Peyer's patch (tissue), 4 donors: Measurements from ENCODE around the gene SEMA4A. TPM values are rescaled to one million over a fixed set of nuclear protein-coding genes. Genes with fewer than 3 reads are reported as not detected.
A peak's percentile ranks its signal among the peaks of the same experiment; 100 is the strongest.
"Not testable (repeated sequence)": the region's sequence is repeated elsewhere in the genome, so short reads cannot be mapped to it uniquely, and the experiment has no call there.

Experiments
- DNase-seq, 3 donors: peaks; one replicate each; pipeline ENCODE4 v3.0.0-alpha.2; 2017 to 2019
- H3K27ac ChIP-seq, 4 donors: fragments of 200-600 bp; sonication (generic); one replicate each; pipeline ENCODE4 v1.5.1; 2016 to 2019
- H3K27me3 ChIP-seq, 2 donors: fragments of 200-600 bp; sonication (generic); one replicate each; pipeline ENCODE4 v1.5.1; 2019
- H3K36me3 ChIP-seq, 3 donors: fragments of 200-600 bp; sonication (generic); one replicate each; pipeline ENCODE4 v1.5.1; 2016 to 2019
- H3K4me1 ChIP-seq, 4 donors: fragments of 200-600 bp; sonication (generic); one replicate each; pipeline ENCODE4 v1.5.1; 2016 to 2019
- H3K4me3 ChIP-seq, 4 donors: fragments of 200-600 bp; sonication (generic); 1 replicate in 3 of 4; 2 replicates in 1 of 4; pipeline ENCODE4 v1.5.1; 2016 to 2019; ENCODE audit warnings: mild to moderate bottlenecking in 1 of 4
- H3K9me3 ChIP-seq, 4 donors: fragments of 200-600 bp; sonication (generic); one replicate each; pipeline ENCODE4 v1.5.1; 2016 to 2019; ENCODE audit warnings: mild to moderate bottlenecking in 1 of 4
- CTCF ChIP-seq, 6 experiments: fragments of 450-650 bp in 4 of 6; fragments of 200-600 bp in 2 of 6; sonication (generic) in 1 of 6; IDR thresholded peaks; one replicate each; pipeline ENCODE4 v1.5.1; 2017 to 2019; ENCODE audit warnings: antibody characterized with exemption in 6 of 6, mild to moderate bottlenecking in 3 of 6, moderate library complexity in 1 of 6
- POLR2A ChIP-seq, 2 donors: fragments of 450-650 bp; IDR thresholded peaks; one replicate each; pipeline ENCODE4 v1.5.1; 2017; ENCODE audit warnings: antibody characterized with exemption in 2 of 2, mild to moderate bottlenecking in 2 of 2, moderate library complexity in 2 of 2
- total RNA-seq, 4 donors: library from RNA; depleted of rRNA; stranded (reverse); fragments of >200 nt; gene quantifications; one replicate each; pipeline ENCODE4 v1.1.0, GENCODE V29; 2016

The SEMA4A gene
- total RNA-seq, 4 donors from 2014 or later, result 1.5 to 19.0 (median 3.2) TPM

- Histone ChIP-seq H3K27me3 (no peaks in the 10 kb centered on the region), H3K4me3 (peak overlapping the region in 2 of 4 donors; percentile 39 to 49), H3K4me1 (peaks cover 7 to 96% (median 41%) of the 10 kb centered on the region in 4 donors), H3K27ac (peak overlapping the region; percentile 73 to 97 (median 93)), H3K36me3 (no peaks in the 10 kb centered on the region), H3K9me3 (no peaks in the 10 kb centered on the region)
- DNase-seq, result peak in 2 of 3 donors; percentile 74 to 81
- peak in 1 of 2 donors; percentile 39 for TF ChIP-seq POLR2A (IDR thresholded peaks at IDR 0.05)
- peak in 1 of 6 experiments; percentile 23 for TF ChIP-seq CTCF (IDR thresholded peaks at IDR 0.05)
These were observed 30.6 kb upstream of the SEMA4A start for GRCh38 chr1:156122519-156123355.

GRCh38 chr1:156123356-156124196 lies 29.8 kb upstream of the SEMA4A start:
- H3K9me3 ChIP-seq, result no peaks in the 10 kb centered on the region
- peak; percentile 53 to 96 (median 94) for DNase-seq
- H3K4me1 ChIP-seq, result peaks cover 7 to 99% (median 48%) of the 10 kb centered on the region in 4 donors
- TF ChIP-seq POLR2A (IDR thresholded peaks at IDR 0.05) (peak; percentile 3 to 57), CTCF (IDR thresholded peaks at IDR 0.05) (peak in 3 of 6 experiments; percentile 1 to 20 (median 16))
- H3K27ac ChIP-seq, result peak overlapping the region; percentile 73 to 97 (median 93)
- no peaks in the 10 kb centered on the region for H3K27me3 ChIP-seq
- H3K4me3 ChIP-seq, result peak overlapping the region in 2 of 4 donors; percentile 39 to 49
- H3K36me3 ChIP-seq, result no peaks in the 10 kb centered on the region

- no peaks in the 10 kb centered on the region for H3K36me3 ChIP-seq
- H3K4me1 ChIP-seq, result peaks cover 7 to 99% (median 55%) of the 10 kb centered on the region in 4 donors
- no peak for TF ChIP-seq CTCF (IDR thresholded peaks at IDR 0.05)
- TF ChIP-seq POLR2A (IDR thresholded peaks at IDR 0.05), result peak in 1 of 2 donors; percentile 21
- DNase-seq, result peak in 2 of 3 donors; percentile 85
- H3K27ac ChIP-seq, result peak overlapping the region; percentile 73 to 97 (median 93)
- no peaks in the 10 kb centered on the region for H3K9me3 ChIP-seq
- peak overlapping the region in 1 of 4 donors; percentile 39 for H3K4me3 ChIP-seq
- H3K27me3 ChIP-seq, result no peaks in the 10 kb centered on the region
These were observed 28.6 kb upstream of the SEMA4A start for GRCh38 chr1:156124557-156125483.

- not testable (repeated sequence) for DNase-seq, H3K27me3 ChIP-seq, H3K36me3 ChIP-seq, H3K9me3 ChIP-seq
- Histone ChIP-seq H3K4me1 (peaks cover 7 to 99% (median 57%) of the 10 kb centered on the region in 4 donors), H3K27ac (peak overlapping the region; percentile 73 to 97 (median 93)), H3K4me3 (peak overlapping the region in 1 of 4 donors; percentile 27)
These were observed 27.8 kb upstream of the SEMA4A start for GRCh38 chr1:156125544-156125943.

- peak overlapping the region; percentile 73 to 97 (median 93) for H3K27ac ChIP-seq
- H3K27me3 ChIP-seq, result no peaks in the 10 kb centered on the region
- H3K36me3 ChIP-seq, result peaks cover 0 to 8% (median 0%) of the 10 kb centered on the region in 3 donors
- DNase-seq, result peak in 2 of 3 donors; percentile 80 to 85
- peaks cover 7 to 95% (median 56%) of the 10 kb centered on the region in 4 donors for H3K4me1 ChIP-seq
- TF ChIP-seq POLR2A (IDR thresholded peaks at IDR 0.05) (no peak), CTCF (IDR thresholded peaks at IDR 0.05) (peak in 4 of 6 experiments; percentile 10 to 24 (median 14))
- peak overlapping the region in 1 of 4 donors; percentile 27 for H3K4me3 ChIP-seq
- H3K9me3 ChIP-seq, result no peaks in the 10 kb centered on the region
These were observed 27.2 kb upstream of the SEMA4A start for GRCh38 chr1:156126043-156126629.
